ENCODE measurements around the gene RAB40B.

DNA sequence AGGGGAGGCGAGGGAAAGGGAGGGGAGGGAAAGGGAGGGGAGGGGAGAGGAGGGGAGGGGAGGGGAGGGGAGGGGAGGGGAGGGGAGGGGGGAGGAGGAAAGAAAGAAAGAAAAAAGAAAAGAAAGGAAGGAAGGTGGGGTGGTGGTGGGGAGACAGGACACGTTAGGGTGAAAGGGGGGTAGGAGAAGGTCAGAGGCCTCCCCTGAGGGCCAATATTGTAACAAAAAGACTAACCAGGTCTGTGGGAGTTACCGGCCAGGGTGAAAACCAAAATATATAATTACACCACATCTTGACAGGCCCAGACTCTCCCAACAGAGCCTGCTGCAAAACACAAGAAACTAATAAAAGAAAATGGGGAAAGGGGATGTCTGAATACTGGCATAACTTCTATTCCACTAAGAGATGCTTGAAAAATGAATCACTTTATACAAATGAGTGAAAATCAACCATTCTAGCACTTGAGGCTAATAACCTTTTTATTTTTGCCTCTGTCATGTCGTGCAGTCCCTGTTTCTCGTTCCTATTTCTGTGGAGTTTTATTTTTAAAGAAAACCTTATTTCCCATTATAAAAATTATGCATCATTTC, 60.2 kb downstream of the RAB40B start:
- TF ChIP-seq RCOR1 (IDR thresholded peaks at IDR 0.05; ENCODE audit: low read length): no peak
- TF ChIP-seq USF1 (IDR thresholded peaks at IDR 0.05; ENCODE audit: borderline replicate concordance, low read depth): no peak
- TF ChIP-seq EP300 (IDR thresholded peaks at IDR 0.05; ENCODE audit: borderline replicate concordance in 1 of 2, low read depth in 1 of 2, low read length in 1 of 2): no peak
- TF ChIP-seq, protein P1, sequence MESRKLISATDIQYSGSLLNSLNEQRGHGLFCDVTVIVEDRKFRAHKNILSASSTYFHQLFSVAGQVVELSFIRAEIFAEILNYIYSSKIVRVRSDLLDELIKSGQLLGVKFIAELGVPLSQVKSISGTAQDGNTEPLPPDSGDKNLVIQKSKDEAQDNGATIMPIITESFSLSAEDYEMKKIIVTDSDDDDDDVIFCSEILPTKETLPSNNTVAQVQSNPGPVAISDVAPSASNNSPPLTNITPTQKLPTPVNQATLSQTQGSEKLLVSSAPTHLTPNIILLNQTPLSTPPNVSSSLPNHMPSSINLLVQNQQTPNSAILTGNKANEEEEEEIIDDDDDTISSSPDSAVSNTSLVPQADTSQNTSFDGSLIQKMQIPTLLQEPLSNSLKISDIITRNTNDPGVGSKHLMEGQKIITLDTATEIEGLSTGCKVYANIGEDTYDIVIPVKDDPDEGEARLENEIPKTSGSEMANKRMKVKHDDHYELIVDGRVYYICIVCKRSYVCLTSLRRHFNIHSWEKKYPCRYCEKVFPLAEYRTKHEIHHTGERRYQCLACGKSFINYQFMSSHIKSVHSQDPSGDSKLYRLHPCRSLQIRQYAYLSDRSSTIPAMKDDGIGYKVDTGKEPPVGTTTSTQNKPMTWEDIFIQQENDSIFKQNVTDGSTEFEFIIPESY (IDR thresholded peaks at IDR 0.05; ENCODE audit: borderline replicate concordance, low read depth): no peak
- no peak for TF ChIP-seq GABPA (IDR thresholded peaks at IDR 0.05; ENCODE audit: low read depth)
- no peak for TF ChIP-seq SIN3A (IDR thresholded peaks at IDR 0.05; ENCODE audit: borderline replicate concordance, low read depth, low read length)
- TF ChIP-seq, protein P2, sequence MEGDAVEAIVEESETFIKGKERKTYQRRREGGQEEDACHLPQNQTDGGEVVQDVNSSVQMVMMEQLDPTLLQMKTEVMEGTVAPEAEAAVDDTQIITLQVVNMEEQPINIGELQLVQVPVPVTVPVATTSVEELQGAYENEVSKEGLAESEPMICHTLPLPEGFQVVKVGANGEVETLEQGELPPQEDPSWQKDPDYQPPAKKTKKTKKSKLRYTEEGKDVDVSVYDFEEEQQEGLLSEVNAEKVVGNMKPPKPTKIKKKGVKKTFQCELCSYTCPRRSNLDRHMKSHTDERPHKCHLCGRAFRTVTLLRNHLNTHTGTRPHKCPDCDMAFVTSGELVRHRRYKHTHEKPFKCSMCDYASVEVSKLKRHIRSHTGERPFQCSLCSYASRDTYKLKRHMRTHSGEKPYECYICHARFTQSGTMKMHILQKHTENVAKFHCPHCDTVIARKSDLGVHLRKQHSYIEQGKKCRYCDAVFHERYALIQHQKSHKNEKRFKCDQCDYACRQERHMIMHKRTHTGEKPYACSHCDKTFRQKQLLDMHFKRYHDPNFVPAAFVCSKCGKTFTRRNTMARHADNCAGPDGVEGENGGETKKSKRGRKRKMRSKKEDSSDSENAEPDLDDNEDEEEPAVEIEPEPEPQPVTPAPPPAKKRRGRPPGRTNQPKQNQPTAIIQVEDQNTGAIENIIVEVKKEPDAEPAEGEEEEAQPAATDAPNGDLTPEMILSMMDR (IDR thresholded peaks at IDR 0.05): no peak
- TF ChIP-seq MXI1 (IDR thresholded peaks at IDR 0.05; ENCODE audit: low read depth, low read length): no peak
